ENCODE measurements around the gene CHST8.

Gene CHST8

DNA sequence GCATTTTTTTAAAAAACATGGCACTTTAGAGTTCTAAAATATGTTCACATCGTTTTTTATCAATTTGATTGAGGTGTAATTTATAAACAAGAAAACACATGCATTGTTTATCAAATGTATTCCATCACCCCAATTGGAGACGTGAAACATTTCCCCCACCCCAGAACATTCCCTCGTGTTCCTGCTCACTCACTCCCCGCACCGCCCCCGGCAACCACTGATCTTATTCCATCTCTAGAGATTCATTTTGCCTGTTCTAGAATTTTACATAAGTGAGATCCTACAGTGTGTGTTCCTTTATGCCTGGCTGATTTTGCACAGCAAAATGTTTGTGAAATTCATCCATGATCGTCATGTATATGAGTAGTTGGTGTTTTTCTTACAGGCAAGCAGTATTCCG, 124.4 kb downstream of the CHST8 start:
- Mint-ChIP-seq H3K27ac (no peak overlapping the region), H3K27me3 (peaks cover 24% of the 10 kb centered on the region), H3K36me3 (ENCODE audit: low read depth) (no peaks in the 10 kb centered on the region), H3K9me3 (no peaks in the 10 kb centered on the region), H3K4me1 (ENCODE audit: low read depth) (no peaks in the 10 kb centered on the region), H3K4me3 (no peak overlapping the region)
- no peak for DNase-seq

- H3K4me1 Mint-ChIP-seq (ENCODE audit: low read depth): no peaks in the 10 kb centered on the region
- no peak overlapping the region for H3K27ac Mint-ChIP-seq
- no peaks in the 10 kb centered on the region for H3K36me3 Mint-ChIP-seq (ENCODE audit: low read depth)
- H3K27me3 Mint-ChIP-seq: peaks cover 24% of the 10 kb centered on the region
- no peaks in the 10 kb centered on the region for H3K9me3 Mint-ChIP-seq
- no peak for DNase-seq
- H3K4me3 Mint-ChIP-seq: no peak overlapping the region
Measured at GRCh38 chr19:33747273-33747672, 125.5 kb downstream of the CHST8 start.

DNA sequence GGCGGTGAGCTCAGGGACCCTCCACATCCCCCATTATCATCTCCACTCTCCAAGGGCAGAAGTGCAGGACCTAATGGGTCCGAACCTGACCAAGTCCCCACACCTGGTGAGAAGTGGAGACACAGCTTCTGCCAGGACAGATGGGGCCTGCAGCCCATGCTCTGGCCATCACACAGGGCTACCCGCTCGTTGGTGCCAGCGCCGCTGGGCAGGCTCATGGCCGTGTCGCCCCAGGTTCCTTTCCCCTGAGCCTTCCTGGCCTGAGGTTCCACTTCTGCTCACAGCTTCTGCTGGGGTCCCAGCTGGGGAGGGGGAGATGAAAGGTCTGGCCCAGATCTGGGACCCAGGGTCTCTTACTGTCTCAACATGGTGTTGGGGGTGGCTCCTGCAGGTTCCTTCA, 126.5 kb downstream of the CHST8 start:
- no peaks in the 10 kb centered on the region for H3K4me1 Mint-ChIP-seq (ENCODE audit: low read depth)
- no peaks in the 10 kb centered on the region for H3K9me3 Mint-ChIP-seq
- no peak overlapping the region for H3K27ac Mint-ChIP-seq
- peaks cover 24% of the 10 kb centered on the region for H3K27me3 Mint-ChIP-seq
- no peak overlapping the region for H3K4me3 Mint-ChIP-seq
- H3K36me3 Mint-ChIP-seq (ENCODE audit: low read depth): no peaks in the 10 kb centered on the region
- no peak for DNase-seq

DNA sequence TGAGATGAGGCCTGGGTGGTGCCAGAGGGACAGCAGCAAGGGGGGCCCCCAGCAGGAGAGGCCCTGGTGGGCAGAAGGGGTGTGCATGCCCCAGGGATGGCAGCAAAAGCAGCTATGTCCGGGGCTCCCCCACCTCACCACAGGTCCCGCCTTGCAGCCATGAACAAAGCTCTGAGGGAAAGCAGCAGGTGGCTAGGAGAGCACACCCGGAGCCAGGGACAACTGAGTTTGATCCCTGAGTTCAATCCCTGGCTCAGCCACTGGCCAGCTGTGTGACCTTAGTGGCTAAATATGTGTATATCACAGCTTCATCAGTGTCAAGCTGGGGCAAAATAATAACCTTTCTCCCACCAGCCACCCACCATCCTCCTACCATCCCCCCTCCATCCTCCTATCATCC, 127.3 kb downstream of the CHST8 start:
- no peak overlapping the region for H3K4me3 Mint-ChIP-seq
- no peaks in the 10 kb centered on the region for H3K4me1 Mint-ChIP-seq (ENCODE audit: low read depth)
- H3K36me3 Mint-ChIP-seq (ENCODE audit: low read depth): no peaks in the 10 kb centered on the region
- DNase-seq: no peak
- H3K27ac Mint-ChIP-seq: no peak overlapping the region
- H3K9me3 Mint-ChIP-seq: no peaks in the 10 kb centered on the region
- peaks cover 24% of the 10 kb centered on the region for H3K27me3 Mint-ChIP-seq

DNA sequence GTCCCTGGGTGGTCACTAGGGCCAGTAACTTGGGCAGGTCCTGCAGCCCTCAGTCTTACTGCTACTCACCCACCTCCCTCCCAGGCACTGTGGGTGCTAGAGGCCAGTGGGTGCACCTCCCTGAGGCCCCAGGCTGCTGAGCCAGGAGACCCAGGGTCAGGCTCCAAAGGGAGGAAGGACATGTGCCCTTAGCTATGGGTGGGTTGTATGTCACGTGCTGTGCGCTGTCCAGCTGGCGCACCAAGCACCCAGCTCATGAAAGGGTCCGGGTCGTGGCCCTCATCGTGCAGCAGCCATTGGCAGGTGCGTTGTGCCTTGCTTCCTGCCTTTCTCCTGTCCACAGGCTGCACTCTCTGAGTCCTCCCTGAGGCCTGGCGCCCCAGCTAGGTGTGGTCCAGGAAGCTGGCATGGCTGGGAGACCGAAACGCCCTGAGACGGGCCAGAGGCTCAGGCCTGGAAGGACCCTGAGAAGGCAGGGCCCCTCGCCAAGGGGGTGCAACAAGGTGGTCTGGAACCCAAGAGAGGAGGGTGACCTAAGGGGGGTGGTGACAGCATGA, 127.9 kb downstream of the CHST8 start:
- Mint-ChIP-seq H3K9me3 (no peaks in the 10 kb centered on the region), H3K27ac (no peak overlapping the region), H3K36me3 (ENCODE audit: low read depth) (no peaks in the 10 kb centered on the region), H3K4me1 (ENCODE audit: low read depth) (no peaks in the 10 kb centered on the region), H3K27me3 (peaks cover 24% of the 10 kb centered on the region), H3K4me3 (no peak overlapping the region)
- no peak for DNase-seq

GRCh38 chr19:33750587-33751435, 129.1 kb downstream of the CHST8 start:
- Mint-ChIP-seq H3K27ac (no peak overlapping the region), H3K9me3 (no peaks in the 10 kb centered on the region), H3K27me3 (peaks cover 25% of the 10 kb centered on the region), H3K4me3 (no peak overlapping the region), H3K4me1 (ENCODE audit: low read depth) (no peaks in the 10 kb centered on the region), H3K36me3 (ENCODE audit: low read depth) (no peaks in the 10 kb centered on the region)
- no peak for DNase-seq

DNA sequence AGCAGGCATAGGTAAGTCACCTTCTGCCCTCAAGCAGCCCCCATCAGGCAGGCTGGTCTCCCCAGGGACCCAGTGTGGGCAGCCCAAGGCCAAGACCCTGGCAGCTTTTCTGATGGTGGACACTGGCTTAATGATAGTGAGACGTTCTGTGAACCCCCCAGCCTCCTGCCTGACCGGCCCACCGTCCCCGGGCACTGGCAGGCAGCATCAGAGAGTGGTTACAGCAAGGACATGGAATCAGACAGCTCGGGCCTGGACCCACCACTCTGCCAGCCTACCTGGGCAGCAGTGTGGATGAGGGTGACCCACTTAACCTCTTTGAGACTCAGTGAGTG, 129.7 kb downstream of the CHST8 start:
- no peaks in the 10 kb centered on the region for H3K4me1 Mint-ChIP-seq (ENCODE audit: low read depth)
- no peak overlapping the region for H3K27ac Mint-ChIP-seq
- H3K36me3 Mint-ChIP-seq (ENCODE audit: low read depth): no peaks in the 10 kb centered on the region
- H3K27me3 Mint-ChIP-seq: peaks cover 21% of the 10 kb centered on the region
- no peak for DNase-seq
- no peaks in the 10 kb centered on the region for H3K9me3 Mint-ChIP-seq
- no peak overlapping the region for H3K4me3 Mint-ChIP-seq

DNA sequence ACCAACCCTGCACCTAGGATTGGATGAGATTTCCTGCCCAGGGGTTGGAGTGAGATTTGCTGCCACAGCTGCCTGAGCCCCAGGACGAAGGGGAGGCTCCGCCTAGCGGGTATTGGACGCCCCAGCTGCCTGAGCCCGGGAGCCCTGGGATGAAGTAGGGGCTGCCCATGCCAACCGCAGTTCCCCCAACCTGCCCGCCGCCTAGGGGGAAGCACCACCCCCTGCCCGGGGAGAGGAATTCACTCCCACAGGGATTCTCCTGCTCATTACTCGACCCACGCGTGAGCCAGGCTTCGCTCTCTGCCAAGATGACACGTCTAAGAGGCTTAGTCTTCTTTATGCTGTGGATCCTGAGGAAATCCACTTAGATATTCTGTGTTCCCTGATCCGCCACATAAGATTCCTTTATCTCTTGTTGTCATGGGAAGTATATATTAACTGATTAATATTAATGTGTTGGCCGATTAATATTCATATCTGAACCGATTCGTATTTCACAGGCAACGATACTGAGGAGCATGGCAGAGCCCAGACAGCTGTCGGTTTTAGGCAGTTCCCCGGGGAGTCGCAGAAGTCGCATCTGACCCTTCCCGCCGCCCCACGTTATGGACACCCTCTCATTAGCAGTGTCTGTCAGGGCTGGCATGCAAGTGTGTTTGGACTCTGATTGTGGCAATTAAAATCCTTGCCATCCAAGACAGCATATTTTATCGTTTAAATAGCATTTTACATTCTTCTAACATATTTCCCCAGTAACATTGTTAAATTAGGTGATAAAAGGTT, 130.5 kb downstream of the CHST8 start:
- DNase-seq: no peak
- peaks cover 19% of the 10 kb centered on the region for H3K27me3 Mint-ChIP-seq
- no peak overlapping the region for H3K4me3 Mint-ChIP-seq
- no peaks in the 10 kb centered on the region for H3K4me1 Mint-ChIP-seq (ENCODE audit: low read depth)
- no peaks in the 10 kb centered on the region for H3K36me3 Mint-ChIP-seq (ENCODE audit: low read depth)
- no peak overlapping the region for H3K27ac Mint-ChIP-seq
- no peaks in the 10 kb centered on the region for H3K9me3 Mint-ChIP-seq

DNA sequence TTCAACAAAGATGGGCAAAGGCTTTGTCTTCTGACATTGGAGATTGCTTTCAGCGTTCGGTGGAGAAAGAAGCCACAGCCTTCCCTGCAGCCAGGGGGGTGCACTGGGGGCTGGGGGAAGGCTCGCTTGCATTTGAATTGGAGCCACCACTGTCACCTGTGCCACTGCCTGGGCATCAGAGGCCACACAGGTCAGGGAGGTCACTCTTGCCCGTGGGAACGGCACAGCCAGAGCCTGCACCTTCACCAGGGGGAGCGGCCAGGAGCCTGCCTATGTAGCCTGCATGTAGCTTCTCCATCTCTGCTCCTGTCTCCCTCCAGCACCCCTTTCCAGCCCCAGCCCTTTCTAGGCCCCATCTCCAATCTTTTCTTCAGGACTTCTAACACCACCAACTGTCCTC, 131.2 kb downstream of the CHST8 start:
- Mint-ChIP-seq H3K4me1 (ENCODE audit: low read depth) (no peaks in the 10 kb centered on the region), H3K27me3 (peaks cover 12% of the 10 kb centered on the region), H3K36me3 (ENCODE audit: low read depth) (no peaks in the 10 kb centered on the region), H3K9me3 (no peaks in the 10 kb centered on the region), H3K27ac (no peak overlapping the region), H3K4me3 (no peak overlapping the region)
- no peak for DNase-seq

- Mint-ChIP-seq H3K27ac (no peak overlapping the region), H3K4me1 (ENCODE audit: low read depth) (no peaks in the 10 kb centered on the region), H3K27me3 (peaks cover 8% of the 10 kb centered on the region), H3K36me3 (ENCODE audit: low read depth) (no peaks in the 10 kb centered on the region), H3K4me3 (no peak overlapping the region), H3K9me3 (no peaks in the 10 kb centered on the region)
- DNase-seq: no peak
Measured at GRCh38 chr19:33754361-33754760, 132.6 kb downstream of the CHST8 start.

DNA sequence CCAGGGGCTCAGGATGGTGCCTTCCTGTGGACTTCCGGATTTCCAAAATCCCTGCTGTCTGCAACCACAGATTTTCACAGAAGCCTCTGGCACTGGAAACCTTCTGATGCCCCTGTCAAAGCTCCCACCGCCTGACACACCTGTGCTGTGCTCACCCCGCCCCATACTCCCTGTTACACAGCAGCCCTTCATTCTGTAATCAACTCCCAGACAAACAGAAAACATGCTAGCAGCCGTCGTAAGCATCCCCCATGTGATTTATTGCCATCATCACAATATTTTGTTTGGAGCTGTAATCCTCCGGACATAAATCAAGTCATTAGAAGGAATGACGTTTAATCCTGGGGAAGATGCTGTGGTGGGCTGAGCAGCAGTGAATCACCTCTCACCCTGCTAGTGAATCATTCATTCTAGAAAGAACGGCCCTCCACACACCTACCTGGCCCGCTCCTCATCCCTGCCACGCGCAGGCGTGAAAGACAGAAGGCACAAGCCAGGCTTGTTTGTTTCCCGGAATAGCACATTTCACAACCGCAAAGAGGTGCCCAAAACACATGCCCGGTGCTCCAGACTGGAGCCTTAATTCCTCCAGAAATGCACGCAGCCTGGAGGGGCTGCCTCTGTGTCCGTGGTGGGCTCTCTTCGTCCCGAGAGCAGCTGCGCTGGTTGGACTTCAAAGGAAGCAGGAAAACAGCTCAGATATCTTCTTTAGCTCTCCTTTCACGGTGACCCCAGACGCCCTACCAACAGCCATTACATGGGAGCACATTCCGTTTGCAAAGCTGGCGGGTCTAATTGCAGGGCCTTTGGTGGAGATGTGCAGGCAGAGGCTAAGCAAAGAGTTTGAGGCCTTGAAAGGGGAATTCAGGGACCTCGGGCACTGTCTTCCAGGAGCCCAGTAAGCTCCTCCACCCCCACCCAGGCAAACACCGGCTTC, 133.6 kb downstream of the CHST8 start:
- Mint-ChIP-seq H3K27ac (no peak overlapping the region), H3K4me1 (ENCODE audit: low read depth) (no peaks in the 10 kb centered on the region), H3K9me3 (no peaks in the 10 kb centered on the region), H3K4me3 (no peak overlapping the region), H3K27me3 (peaks cover 8% of the 10 kb centered on the region), H3K36me3 (ENCODE audit: low read depth) (no peaks in the 10 kb centered on the region)
- DNase-seq: no peak

DNA sequence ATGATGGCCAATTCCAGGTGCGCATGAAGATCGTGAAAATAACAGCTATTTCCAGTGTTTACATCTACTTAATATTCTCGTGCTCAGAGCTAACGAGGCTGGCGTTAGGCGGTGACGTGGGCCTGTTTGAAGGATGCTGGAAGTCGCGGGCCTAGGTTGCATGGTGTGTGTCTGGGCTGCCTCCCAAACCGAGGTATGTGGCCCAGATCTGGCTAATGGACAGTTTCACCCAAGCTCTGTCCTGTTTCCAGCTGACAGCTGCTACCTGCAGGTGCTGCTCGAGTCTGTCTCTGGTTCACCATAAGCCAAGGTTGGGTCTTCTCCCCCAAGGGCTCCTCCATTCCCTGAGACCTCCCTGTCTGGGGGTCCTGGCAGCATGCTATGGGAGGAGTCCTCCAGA, 134.4 kb downstream of the CHST8 start:
- Mint-ChIP-seq H3K36me3 (ENCODE audit: low read depth) (no peaks in the 10 kb centered on the region), H3K4me1 (ENCODE audit: low read depth) (no peaks in the 10 kb centered on the region), H3K27me3 (peaks cover 8% of the 10 kb centered on the region), H3K27ac (no peak overlapping the region), H3K9me3 (no peaks in the 10 kb centered on the region), H3K4me3 (no peak overlapping the region)
- no peak for DNase-seq

GRCh38 chr19:33758541-33759013, 136.8 kb downstream of the CHST8 start:
- DNase-seq: no peak
- Mint-ChIP-seq H3K36me3 (ENCODE audit: low read depth) (no peaks in the 10 kb centered on the region), H3K27ac (no peak overlapping the region), H3K4me3 (no peak overlapping the region), H3K4me1 (ENCODE audit: low read depth) (no peaks in the 10 kb centered on the region), H3K9me3 (no peaks in the 10 kb centered on the region), H3K27me3 (peaks cover 14% of the 10 kb centered on the region)

DNA sequence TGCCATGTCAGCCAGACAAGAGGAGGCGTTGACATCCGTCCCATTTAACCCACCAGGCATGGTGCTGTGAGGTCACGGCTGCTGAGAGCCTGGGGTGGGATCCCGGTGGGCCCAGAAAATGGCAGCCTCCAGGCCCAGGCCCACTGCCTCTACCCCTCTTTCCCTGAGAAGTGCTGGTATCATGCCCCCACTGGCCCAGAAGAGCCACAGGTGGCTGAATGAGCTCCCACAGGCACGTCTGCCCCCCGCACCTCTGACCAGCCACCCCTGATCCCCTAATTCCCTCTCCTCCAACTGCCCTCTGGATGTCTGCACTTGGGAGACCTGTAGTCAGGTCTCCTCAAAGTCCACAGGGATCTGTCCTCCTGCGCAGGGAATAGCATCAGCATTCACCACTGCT, 137.6 kb downstream of the CHST8 start:
- H3K36me3 Mint-ChIP-seq (ENCODE audit: low read depth): no peaks in the 10 kb centered on the region
- H3K27ac Mint-ChIP-seq: no peak overlapping the region
- H3K27me3 Mint-ChIP-seq: peaks cover 14% of the 10 kb centered on the region
- H3K9me3 Mint-ChIP-seq: no peaks in the 10 kb centered on the region
- H3K4me3 Mint-ChIP-seq: no peak overlapping the region
- DNase-seq: no peak
- H3K4me1 Mint-ChIP-seq (ENCODE audit: low read depth): no peaks in the 10 kb centered on the region
